H1 (cell line): ENCODE results near the gene BARHL2. TPM values are rescaled to one million over a fixed set of nuclear protein-coding genes. Genes with fewer than 3 reads are reported as not detected.

ENCODE experiments used
- CBX5 ChIP-seq: fragments of 300-800, 300-1000 bp; sonication (generic); IDR thresholded peaks from 2 replicates; pipeline ENCODE4 v1.7.1; 2016; ENCODE audit warnings: antibody characterized with exemption, low read length, low read depth
- CHD1 ChIP-seq: IDR thresholded peaks from 2 replicates; pipeline ENCODE4 v1.6.1; 2012; ENCODE audit warnings: low read depth, low read length, improper control_type of control experiment
- CHD2 ChIP-seq: IDR thresholded peaks from 2 replicates; pipeline ENCODE4 v1.6.1; 2012; ENCODE audit warnings: low read length, improper control_type of control experiment
- CTCF ChIP-seq, 3 experiments: IDR thresholded peaks; 1 replicate in 2 of 3; 2 replicates in 1 of 3; pipeline versions ENCODE4 v1.5.1 to v1.6.1; 2011; ENCODE audit warnings: low read length in 3 of 3, mild to moderate bottlenecking in 3 of 3, inconsistent platforms in 2 of 3, low read depth in 1 of 3, moderate library complexity in 1 of 3; ENCODE audit not compliant: insufficient read depth in 1 of 3; ENCODE audit errors: control extremely low read depth in 1 of 3
- EP300 ChIP-seq, 2 experiments: IDR thresholded peaks; 1 replicate in 1 of 2; 2 replicates in 1 of 2; pipeline ENCODE4 v1.6.1; 2011 to 2012; ENCODE audit warnings: low read depth in 2 of 2, low read length in 2 of 2, mild to moderate bottlenecking in 2 of 2, borderline replicate concordance in 1 of 2, inconsistent platforms in 1 of 2, moderate library complexity in 1 of 2
- PHF8 ChIP-seq: fragments of 200-600 bp; sonication (generic); conservative IDR thresholded peaks from 2 replicates; pipeline ENCODE4 v1.7.1; 2012; ENCODE audit warnings: low read depth, mild to moderate bottlenecking, inconsistent platforms, low read length, moderate library complexity
- RXRA ChIP-seq: IDR thresholded peaks from 2 replicates; pipeline ENCODE4 v1.6.1; 2011; ENCODE audit warnings: low read depth, mild to moderate bottlenecking, low read length, moderate library complexity; ENCODE audit not compliant: insufficient read depth
- SRF ChIP-seq: IDR thresholded peaks from 2 replicates; pipeline ENCODE4 v1.6.1; 2011; ENCODE audit warnings: mild to moderate bottlenecking, low read depth, low read length, moderate library complexity
- TAF7 ChIP-seq: optimal IDR thresholded peaks from 2 replicates; pipeline ENCODE3; 2011; ENCODE audit warnings: low read depth, mild to moderate bottlenecking, inconsistent platforms, low read length, moderate library complexity, borderline replicate concordance
- polyA plus RNA-seq, 7 experiments: library from polyadenylated mRNA; depleted of rRNA in 3 of 7; stranded (reverse) in 5 of 7; unstranded in 2 of 7; fragments of >200 nt in 5 of 7; fragments of 200-250 nt in 2 of 7; gene quantifications; 1 replicate in 5 of 7; 2 replicates in 1 of 7; 4 replicates in 1 of 7; pipeline versions ENCODE4 v1.2.1 to v1.2.3, GENCODE V29; 2011 to 2013; ENCODE audit warnings: missing spikeins in 2 of 7, mixed read lengths in 2 of 7
- total RNA-seq: library from RNA; stranded (reverse); fragmentation: NEBNext Ultra II Directional; extraction: Animal tissue kit (Norgen Biotek cat#: 25700); gene quantifications from 2 replicates; pipeline ENCODE4 v1.2.1, GENCODE V29; 2021
- TF ChIP-seq, protein P1 (sequence below): IDR thresholded peaks from 2 replicates; pipeline ENCODE4 v1.6.1; 2012; ENCODE audit warnings: inconsistent platforms

The BARHL2 gene
- total and polyA plus RNA-seq, 2 of the 8 experiments (the other 6 are each of a cell fraction or from before 2014, with no cell fraction given) = 0.15 TPM; not detected in 1

DNA sequence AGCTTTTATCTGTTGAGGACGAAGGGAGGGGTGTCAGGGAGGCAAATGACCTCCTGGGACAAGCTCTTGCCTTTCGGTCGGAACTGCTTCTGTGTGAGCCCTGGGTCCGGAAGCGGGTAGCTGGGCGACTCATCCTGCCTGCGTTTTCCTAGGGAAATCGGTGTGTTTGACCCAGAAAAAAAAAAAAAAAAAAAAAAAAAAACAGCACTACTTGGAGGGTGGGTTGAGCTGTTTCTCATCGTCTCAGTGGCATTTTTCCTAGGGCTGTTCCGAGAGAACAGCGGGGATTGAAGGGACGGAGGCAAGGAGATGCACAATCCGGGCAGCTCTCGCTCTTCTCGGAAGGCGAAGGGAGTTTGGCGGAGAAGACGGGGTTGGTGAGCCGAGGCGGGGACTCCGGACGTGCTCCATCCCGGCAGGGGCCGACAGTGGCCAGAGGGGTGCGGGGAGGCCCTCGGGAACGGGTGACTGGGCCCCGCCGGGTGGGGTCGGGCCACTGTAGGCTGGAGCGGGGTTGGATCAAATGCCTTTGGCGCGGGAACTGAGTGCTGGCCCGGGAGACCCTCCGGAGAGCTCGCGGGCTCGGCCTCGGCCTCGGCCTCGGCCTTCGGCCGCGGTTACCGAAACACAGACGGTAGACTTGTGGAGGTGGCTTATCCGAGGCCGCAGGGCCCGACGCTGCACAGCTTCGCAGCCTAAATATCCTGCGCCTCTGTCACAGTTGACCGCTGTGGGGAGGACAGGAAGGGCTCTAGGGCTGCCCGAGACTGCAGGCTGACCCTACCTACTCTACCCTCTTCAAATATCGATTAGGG lies 2.4 kb upstream of the BARHL2 start (continued):
- TF ChIP-seq RXRA (no peak), CTCF (IDR thresholded peaks at IDR 0.05; ENCODE audit: control extremely low read depth in 1 of 3, insufficient read depth in 1 of 3, low read depth in 1 of 3, low read length in 3 of 3) (no peak), CHD1 (no peak), CHD2 (no peak), CBX5 (no peak), SRF (no peak), TAF7 (no peak), EP300 (IDR thresholded peaks at IDR 0.05; ENCODE audit: borderline replicate concordance in 1 of 2, low read depth in 2 of 2, low read length in 2 of 2) (no peak), PHF8 (no peak)
- TF ChIP-seq, protein P1, sequence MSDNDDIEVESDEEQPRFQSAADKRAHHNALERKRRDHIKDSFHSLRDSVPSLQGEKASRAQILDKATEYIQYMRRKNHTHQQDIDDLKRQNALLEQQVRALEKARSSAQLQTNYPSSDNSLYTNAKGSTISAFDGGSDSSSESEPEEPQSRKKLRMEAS = no peak
